SK-N-SH (cell line): ENCODE measurements around the gene PEPD.

Experiments used
- CTCF ChIP-seq: fragments of 200-600 bp; sonication (generic); IDR thresholded peaks from 2 replicates; pipeline ENCODE4 v1.6.1; 2017; ENCODE audit warnings: antibody characterized with exemption, mild to moderate bottlenecking, moderate library complexity
- ELF1 ChIP-seq: IDR thresholded peaks from 2 replicates; pipeline ENCODE4 v1.4.0; 2012
- EP300 ChIP-seq, 2 experiments: IDR thresholded peaks; 2 replicates each; pipeline versions ENCODE4 v1.4.0 to v1.6.1; 2012; ENCODE audit warnings: borderline replicate concordance in 1 of 2, low read depth in 1 of 2, low read length in 1 of 2
- FOXM1 ChIP-seq: IDR thresholded peaks from 2 replicates; pipeline ENCODE4 v1.4.0; 2012; ENCODE audit warnings: low read depth, mild to moderate bottlenecking
- GATA2 ChIP-seq: sonication (generic); formaldehyde crosslinking; IDR thresholded peaks from 2 replicates; pipeline ENCODE4 v1.5.0; 2020; ENCODE audit warnings: mild to moderate bottlenecking, missing genetic modification reagents
- MXI1 ChIP-seq: IDR thresholded peaks from 2 replicates; pipeline ENCODE4 v1.6.1; 2012; ENCODE audit warnings: mild to moderate bottlenecking, low read depth, low read length, improper control_type of control experiment
- REST ChIP-seq: IDR thresholded peaks from 2 replicates; pipeline ENCODE4 v1.6.1; 2012; ENCODE audit warnings: mild to moderate bottlenecking, low read depth, low read length, moderate library complexity
- SIN3A ChIP-seq: IDR thresholded peaks from 2 replicates; pipeline ENCODE4 v1.6.1; 2012; ENCODE audit warnings: low read depth, mild to moderate bottlenecking, low read length, moderate library complexity, borderline replicate concordance
- USF1 ChIP-seq: IDR thresholded peaks from 2 replicates; pipeline ENCODE4 v1.4.0; 2012; ENCODE audit warnings: low read depth, borderline replicate concordance
- TF ChIP-seq, protein P1 (sequence below): IDR thresholded peaks from 2 replicates; pipeline ENCODE4; 2012

DNA sequence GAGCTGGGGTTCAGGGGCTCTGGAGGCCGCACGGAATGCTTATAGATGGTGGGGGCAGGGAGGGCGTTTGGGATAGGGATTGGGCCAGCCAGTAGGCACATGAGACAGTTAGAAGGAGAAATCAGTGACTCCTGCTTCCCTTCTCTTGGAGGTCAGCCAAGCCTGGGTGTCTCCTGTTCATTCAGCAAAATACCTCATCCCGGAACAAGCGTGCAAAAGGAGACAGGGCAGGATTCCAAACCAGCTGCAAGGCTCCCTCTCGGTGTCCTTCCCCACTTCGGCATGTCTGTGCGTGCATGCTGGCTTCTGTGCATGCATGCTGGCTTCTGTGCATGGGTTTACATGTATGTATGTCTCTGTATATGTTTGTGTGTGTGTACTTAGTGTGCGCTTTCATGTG lies 37.3 kb upstream of the PEPD start:
- TF ChIP-seq FOXM1 (no peak), CTCF (no peak), GATA2 (CRISPR knock-in tag) (no peak), REST (no peak), USF1 (no peak), EP300 (IDR thresholded peaks at IDR 0.05; ENCODE audit: borderline replicate concordance in 1 of 2, low read depth in 1 of 2, low read length in 1 of 2) (no peak), SIN3A (no peak), MXI1 (no peak), ELF1 (no peak)
- TF ChIP-seq, protein P1, sequence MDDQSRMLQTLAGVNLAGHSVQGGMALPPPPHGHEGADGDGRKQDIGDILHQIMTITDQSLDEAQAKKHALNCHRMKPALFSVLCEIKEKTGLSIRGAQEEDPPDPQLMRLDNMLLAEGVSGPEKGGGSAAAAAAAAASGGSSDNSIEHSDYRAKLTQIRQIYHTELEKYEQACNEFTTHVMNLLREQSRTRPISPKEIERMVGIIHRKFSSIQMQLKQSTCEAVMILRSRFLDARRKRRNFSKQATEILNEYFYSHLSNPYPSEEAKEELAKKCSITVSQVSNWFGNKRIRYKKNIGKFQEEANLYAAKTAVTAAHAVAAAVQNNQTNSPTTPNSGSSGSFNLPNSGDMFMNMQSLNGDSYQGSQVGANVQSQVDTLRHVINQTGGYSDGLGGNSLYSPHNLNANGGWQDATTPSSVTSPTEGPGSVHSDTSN: no peak
